OCI-LY7 (cell line): ENCODE measurements around the gene VWA5B1.

Source experiments
- EZH2phosphoT487 ChIP-seq: fragments of 200-600 bp; sonication (generic); IDR thresholded peaks from 2 replicates; pipeline ENCODE4 v1.6.1; 2018; ENCODE audit warnings: low read depth, borderline replicate concordance, mild to moderate bottlenecking, mixed run types, antibody characterized with exemption, low read length, moderate library complexity, mixed read lengths
- TF ChIP-seq, protein P1 (sequence below): fragments of 200-600 bp; sonication (generic); conservative IDR thresholded peaks from 2 replicates; pipeline ENCODE4 v1.5.1; 2014; ENCODE audit warnings: mild to moderate bottlenecking, antibody characterized with exemption, low read length, moderate library complexity, mixed read lengths

DNA sequence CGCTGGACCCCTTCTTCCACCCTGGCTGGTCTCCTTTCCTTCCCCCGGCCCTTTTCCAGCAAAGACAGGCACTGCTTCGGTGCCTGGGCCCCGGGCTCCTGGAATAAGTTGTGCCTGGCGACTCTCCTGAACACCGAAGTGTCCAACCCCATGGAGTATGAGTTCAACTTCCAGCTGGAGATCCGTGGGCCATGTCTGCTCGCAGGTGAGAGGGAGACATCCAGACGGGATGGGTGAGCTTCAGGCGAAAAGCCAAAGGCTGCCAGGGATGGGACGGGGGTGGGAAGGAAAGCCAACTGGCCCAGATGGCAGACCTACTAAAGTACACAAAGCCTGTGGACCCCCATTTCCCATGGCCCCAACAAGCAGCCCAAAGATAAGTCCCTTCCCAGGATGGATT, 26.8 kb downstream of the VWA5B1 start:
- TF ChIP-seq, protein P1, sequence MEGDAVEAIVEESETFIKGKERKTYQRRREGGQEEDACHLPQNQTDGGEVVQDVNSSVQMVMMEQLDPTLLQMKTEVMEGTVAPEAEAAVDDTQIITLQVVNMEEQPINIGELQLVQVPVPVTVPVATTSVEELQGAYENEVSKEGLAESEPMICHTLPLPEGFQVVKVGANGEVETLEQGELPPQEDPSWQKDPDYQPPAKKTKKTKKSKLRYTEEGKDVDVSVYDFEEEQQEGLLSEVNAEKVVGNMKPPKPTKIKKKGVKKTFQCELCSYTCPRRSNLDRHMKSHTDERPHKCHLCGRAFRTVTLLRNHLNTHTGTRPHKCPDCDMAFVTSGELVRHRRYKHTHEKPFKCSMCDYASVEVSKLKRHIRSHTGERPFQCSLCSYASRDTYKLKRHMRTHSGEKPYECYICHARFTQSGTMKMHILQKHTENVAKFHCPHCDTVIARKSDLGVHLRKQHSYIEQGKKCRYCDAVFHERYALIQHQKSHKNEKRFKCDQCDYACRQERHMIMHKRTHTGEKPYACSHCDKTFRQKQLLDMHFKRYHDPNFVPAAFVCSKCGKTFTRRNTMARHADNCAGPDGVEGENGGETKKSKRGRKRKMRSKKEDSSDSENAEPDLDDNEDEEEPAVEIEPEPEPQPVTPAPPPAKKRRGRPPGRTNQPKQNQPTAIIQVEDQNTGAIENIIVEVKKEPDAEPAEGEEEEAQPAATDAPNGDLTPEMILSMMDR, result no peak
- no peak for TF ChIP-seq EZH2phosphoT487
